T-helper 2 cell treated with Interferon-gamma antibody and Interleukin-4, amounts not matched to agents 5 μg/mL and 100 μg/mL, for 36 hours (primary cell): ENCODE results near the gene SMYD3.
"Not testable (repeated sequence)": the region's sequence is repeated elsewhere in the genome, so short reads cannot be mapped to it uniquely, and the experiment has no call there.

Source experiments
- DNase-seq: peaks from one replicate; pipeline ENCODE4 v3.0.0; 2021; ENCODE audit warnings: low spot score
- H3K27ac Mint-ChIP-seq: one replicate; pipeline ENCODE4 v1.8.0; 2021; ENCODE audit warnings: mild to moderate bottlenecking, mixed read lengths
- H3K27me3 Mint-ChIP-seq: one replicate; pipeline ENCODE4 v1.8.0; 2021; ENCODE audit warnings: low read depth, mixed read lengths
- H3K36me3 Mint-ChIP-seq: one replicate; pipeline ENCODE4 v1.8.0; 2021; ENCODE audit warnings: low read depth, mixed read lengths
- H3K4me1 Mint-ChIP-seq: one replicate; pipeline ENCODE4 v1.8.0; 2021; ENCODE audit warnings: low read depth, mixed read lengths
- H3K4me3 Mint-ChIP-seq: one replicate; pipeline ENCODE4 v1.8.0; 2022; ENCODE audit warnings: mild to moderate bottlenecking, moderate library complexity, mixed read lengths
- H3K9me3 Mint-ChIP-seq: one replicate; pipeline ENCODE4 v1.8.0; 2021; ENCODE audit warnings: mixed read lengths

Gene SMYD3

DNA sequence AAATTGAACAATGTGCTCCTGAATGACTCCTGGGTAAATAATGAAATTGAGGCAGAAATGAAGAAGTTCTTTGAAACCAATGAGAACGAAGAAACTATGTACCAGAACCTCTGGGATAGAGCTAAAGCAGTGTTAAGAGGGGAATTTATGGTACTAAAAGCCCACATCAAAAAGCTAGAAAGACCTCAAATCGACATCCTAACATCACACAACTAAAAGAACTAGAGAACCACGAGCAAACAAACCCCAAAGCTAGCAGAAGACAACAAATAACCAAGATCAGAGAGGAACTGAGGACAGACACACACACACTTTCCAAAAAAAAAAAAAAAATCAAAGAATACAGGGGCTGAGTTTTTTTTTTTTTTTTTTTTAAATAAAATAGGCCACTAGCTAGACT, 564.2 kb downstream of the SMYD3 start:
- Mint-ChIP-seq H3K4me3 (no peak overlapping the region), H3K27ac (no peak overlapping the region), H3K9me3 (peaks cover 13% of the 10 kb centered on the region), H3K4me1 (peaks cover 6% of the 10 kb centered on the region), H3K27me3 (no peaks in the 10 kb centered on the region), H3K36me3 (peaks cover 1% of the 10 kb centered on the region)
- DNase-seq = no peak

DNA sequence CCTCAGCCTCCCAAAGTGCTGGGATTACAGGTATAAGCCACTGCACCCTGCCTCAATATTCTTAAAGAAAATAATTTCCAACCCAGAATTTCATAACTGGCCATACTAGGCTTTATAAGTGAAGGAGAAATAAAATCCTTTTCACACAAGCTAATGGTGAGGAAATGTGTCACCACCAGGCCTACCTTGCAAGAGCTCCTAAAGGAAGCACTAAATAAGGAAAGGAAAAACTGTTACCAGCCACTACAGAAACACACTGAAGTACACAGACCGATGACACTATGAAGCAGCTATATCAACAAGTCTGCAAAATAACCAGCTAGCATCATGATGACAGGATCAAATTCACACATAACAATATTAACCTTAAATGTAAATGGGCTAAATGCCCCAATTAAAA, 565.3 kb downstream of the SMYD3 start:
- H3K9me3 Mint-ChIP-seq = peaks cover 13% of the 10 kb centered on the region
- DNase-seq, H3K4me3 Mint-ChIP-seq, H3K27me3 Mint-ChIP-seq, H3K27ac Mint-ChIP-seq, H3K4me1 Mint-ChIP-seq, H3K36me3 Mint-ChIP-seq: not testable (repeated sequence)

DNA sequence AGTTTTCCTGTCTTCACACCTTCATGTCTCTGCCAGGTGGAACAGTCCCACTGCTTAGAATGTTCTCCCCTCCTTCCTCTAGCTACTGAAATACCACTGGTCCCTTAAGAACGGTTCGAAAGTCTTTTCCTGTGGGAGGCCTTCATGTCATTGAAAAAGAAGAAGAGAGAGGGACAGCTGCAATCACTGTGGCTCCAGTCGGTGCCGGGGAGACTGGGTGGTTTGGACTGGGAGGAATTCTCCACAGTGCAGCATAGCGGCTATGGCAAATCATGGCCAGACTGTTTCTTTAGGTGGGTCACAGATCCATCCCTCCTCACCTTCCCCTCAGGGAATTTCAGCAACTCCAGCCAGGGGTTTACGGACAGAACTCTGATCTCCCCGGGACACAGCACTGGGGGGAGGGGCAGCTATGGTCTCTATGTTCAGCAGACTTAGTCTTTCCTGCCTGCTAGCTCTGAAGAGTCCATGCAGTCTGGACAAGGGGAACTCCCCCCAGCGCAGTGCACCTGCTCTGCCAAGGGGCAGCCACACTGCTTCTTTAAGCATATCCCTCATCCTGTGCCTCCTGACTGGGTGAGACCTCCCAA, 567.2 kb downstream of the SMYD3 start:
- no peak overlapping the region for H3K27ac Mint-ChIP-seq
- peaks cover 1% of the 10 kb centered on the region for H3K36me3 Mint-ChIP-seq
- peaks cover 6% of the 10 kb centered on the region for H3K4me1 Mint-ChIP-seq
- no peak overlapping the region for H3K4me3 Mint-ChIP-seq
- DNase-seq = no peak
- no peaks in the 10 kb centered on the region for H3K27me3 Mint-ChIP-seq
- peaks cover 4% of the 10 kb centered on the region for H3K9me3 Mint-ChIP-seq

DNA sequence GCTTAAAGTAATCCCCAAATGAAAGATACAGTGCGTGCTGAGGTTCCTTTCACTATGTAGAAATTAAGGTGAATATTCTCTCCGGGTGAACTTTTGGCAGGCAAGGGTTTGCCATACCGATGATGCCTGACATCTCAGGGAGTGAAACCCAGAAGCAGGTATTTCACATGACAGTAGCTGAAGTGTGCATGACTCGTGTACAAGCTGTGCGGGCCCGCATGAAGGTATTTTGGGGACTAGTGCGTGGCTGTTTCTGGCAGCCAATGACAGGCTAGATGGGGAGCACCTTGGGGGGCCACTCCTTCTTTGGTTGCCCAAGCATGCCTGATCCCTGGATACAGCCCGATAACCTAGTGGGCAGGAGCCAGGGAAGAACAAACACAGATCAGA, 569.0 kb downstream of the SMYD3 start:
- no peaks in the 10 kb centered on the region for H3K27me3 Mint-ChIP-seq
- H3K27ac Mint-ChIP-seq = no peak overlapping the region
- no peak for DNase-seq
- H3K4me3 Mint-ChIP-seq = no peak overlapping the region
- no peaks in the 10 kb centered on the region for H3K9me3 Mint-ChIP-seq
- H3K4me1 Mint-ChIP-seq = peaks cover 6% of the 10 kb centered on the region
- H3K36me3 Mint-ChIP-seq = peaks cover 1% of the 10 kb centered on the region

DNA sequence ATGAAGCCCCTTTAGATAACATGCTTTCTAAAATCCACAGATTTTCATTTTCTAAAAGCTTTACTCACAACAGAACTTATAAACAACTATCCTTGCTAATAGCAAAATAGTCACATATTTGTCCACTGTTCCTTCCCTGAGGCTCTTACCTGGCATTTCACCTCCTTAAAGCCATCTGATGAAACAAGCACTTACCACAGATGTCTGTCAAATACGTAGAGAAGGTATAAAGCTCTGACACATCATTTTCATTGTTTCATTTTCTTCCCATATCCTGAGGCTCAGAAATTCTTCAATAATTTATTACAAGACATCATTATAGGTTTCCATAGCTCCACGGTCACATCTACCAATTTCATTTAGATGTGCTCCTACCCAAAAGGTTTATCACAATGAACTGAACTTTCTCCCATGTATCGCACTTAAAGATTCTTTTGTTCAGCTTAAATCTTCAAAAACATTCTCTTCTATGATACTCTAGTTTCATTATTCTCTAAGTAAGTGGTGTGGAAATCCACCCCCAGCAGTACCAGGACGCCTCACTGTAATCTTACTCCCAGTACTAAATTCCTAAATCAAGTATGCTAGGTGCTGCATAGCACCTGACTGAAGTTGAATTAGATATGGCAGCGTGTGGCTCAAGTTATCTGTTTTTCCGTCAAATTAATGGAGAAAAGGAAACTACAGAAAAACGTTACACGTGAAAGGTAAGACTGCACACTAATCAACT, 569.6 kb downstream of the SMYD3 start:
- Mint-ChIP-seq H3K4me1 (peaks cover under 1% of the 10 kb centered on the region), H3K27me3 (no peaks in the 10 kb centered on the region), H3K36me3 (no peaks in the 10 kb centered on the region), H3K27ac (no peak overlapping the region), H3K9me3 (no peaks in the 10 kb centered on the region), H3K4me3 (no peak overlapping the region)
- DNase-seq = no peak

DNA sequence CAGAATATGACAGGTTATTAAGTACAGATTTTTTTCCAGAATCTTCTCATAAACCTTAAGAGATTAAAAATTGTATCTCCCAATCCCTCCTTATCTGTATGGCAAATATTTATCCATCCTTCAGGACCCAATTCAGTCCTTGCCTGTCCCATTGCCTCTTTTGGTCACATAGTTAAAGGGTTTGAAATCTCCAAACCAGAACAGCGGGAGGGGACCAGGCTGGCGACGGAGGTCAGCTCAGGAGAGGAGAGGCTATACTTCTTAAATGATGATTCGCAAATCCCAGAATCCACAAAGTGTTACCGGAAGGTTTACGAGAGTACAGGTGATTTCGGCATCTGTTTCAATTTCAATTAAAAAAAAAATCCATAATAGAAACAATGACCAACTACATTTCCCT, 572.7 kb downstream of the SMYD3 start:
- no peaks in the 10 kb centered on the region for H3K36me3 Mint-ChIP-seq
- H3K27ac Mint-ChIP-seq = no peak overlapping the region
- H3K4me3 Mint-ChIP-seq = no peak overlapping the region
- H3K4me1 Mint-ChIP-seq = no peaks in the 10 kb centered on the region
- H3K27me3 Mint-ChIP-seq = no peaks in the 10 kb centered on the region
- H3K9me3 Mint-ChIP-seq = no peaks in the 10 kb centered on the region
- no peak for DNase-seq

DNA sequence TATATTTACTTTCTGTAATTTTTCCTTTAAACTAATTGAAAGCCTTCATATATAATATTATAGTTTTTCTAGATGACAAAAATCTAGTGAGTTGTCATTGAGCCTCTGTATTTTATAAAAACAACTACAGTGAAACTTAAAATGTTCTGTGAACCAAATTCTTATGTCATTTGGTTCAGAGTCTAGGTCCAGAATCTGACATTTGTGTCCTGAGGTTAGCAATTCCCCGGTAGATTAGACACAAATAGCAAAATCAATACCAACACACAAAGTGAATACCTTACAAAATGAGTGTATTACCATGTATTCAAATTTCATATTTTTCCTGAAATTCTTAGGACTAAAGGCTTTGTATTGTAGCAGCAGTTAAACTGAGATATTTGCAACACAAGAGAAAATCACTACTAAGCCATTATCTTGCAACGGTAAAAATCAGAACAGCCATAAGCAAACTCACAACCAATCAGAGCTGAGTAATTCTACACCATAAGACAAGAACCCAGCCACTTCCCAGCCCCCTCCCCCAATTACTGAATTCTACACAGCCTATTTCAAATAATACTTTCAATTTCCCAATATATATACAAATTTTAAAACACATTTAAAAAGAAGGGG, 573.5 kb downstream of the SMYD3 start:
- Mint-ChIP-seq H3K27me3 (no peaks in the 10 kb centered on the region), H3K4me1 (no peaks in the 10 kb centered on the region), H3K4me3 (no peak overlapping the region), H3K9me3 (no peaks in the 10 kb centered on the region), H3K27ac (no peak overlapping the region), H3K36me3 (no peaks in the 10 kb centered on the region)
- DNase-seq = no peak

DNA sequence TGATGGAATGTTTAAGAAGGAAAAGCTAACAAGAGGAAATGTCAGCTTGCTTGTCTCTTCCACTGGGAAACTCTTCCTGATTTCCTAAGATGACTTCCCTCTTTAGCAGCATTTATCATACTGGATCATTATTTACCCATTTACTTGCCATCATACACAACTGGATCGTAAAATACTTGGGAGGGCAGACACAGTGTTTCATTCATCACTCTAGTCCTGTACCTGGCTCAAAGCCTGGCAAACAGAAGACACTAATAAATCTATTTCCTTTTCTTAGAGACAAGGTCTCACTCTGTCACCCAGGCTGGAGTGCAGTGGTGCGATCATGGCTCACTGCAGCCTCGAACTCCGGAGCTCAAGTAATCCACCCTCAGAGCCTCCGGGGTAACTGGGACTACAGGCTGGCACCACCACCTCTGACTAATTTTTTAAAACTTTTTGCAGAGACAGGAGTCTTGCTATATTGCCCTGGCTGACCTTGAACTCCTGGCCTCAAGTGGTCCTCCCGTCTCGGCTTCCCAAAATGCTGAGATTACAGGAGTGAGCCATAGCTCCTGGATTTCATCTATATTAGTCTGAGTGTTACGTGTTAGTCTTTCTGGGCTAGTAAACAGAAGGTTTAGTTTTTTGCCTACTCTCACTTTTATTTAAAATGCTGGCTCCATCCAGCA, 574.6 kb downstream of the SMYD3 start:
- DNase-seq = no peak
- no peaks in the 10 kb centered on the region for H3K4me1 Mint-ChIP-seq
- H3K4me3 Mint-ChIP-seq = no peak overlapping the region
- H3K36me3 Mint-ChIP-seq = no peaks in the 10 kb centered on the region
- H3K27me3 Mint-ChIP-seq = no peaks in the 10 kb centered on the region
- H3K27ac Mint-ChIP-seq = no peak overlapping the region
- H3K9me3 Mint-ChIP-seq = no peaks in the 10 kb centered on the region

DNA sequence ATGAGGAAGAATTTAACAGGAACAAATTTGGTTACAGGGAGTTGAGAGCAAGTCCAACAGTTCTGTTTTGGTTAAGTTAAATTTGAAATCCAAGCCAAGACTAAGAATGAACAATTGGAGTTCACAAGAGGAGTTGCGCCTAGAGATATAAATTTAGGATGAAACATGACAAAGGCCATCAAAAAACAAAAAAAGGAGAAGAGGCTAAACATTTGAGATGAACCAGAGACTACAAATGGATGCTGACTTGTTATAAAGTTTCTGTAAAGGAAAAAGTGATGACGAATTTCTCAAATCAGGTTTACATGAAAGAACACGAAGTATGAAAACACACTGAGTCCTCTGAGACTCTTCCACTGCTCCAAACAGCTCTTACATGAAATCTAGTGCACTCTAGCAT, 575.6 kb downstream of the SMYD3 start:
- H3K27me3 Mint-ChIP-seq = no peaks in the 10 kb centered on the region
- H3K9me3 Mint-ChIP-seq = no peaks in the 10 kb centered on the region
- no peaks in the 10 kb centered on the region for H3K36me3 Mint-ChIP-seq
- no peaks in the 10 kb centered on the region for H3K4me1 Mint-ChIP-seq
- H3K4me3 Mint-ChIP-seq = no peak overlapping the region
- no peak overlapping the region for H3K27ac Mint-ChIP-seq
- DNase-seq = no peak

DNA sequence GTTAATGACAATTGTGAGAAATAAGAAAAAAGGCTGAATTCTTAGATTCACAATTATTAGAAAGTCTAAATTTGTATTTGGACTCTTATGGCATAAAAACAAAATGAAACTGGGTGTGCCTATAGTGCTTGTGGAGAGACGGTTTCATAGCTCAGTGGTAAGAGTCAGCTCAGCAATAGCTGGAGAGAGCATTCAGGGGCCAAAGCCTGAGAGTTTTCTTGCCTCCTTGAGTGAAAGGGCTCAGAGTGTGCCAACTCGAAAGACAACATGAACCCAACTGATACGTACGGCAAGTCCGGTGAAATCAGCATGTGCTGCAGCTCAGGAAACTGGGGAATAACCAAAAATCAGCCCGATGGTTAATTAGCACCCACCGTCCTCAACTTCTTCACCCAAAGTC, 577.9 kb downstream of the SMYD3 start:
- no peaks in the 10 kb centered on the region for H3K36me3 Mint-ChIP-seq
- H3K9me3 Mint-ChIP-seq = no peaks in the 10 kb centered on the region
- H3K4me1 Mint-ChIP-seq = no peaks in the 10 kb centered on the region
- DNase-seq = no peak
- H3K27me3 Mint-ChIP-seq = no peaks in the 10 kb centered on the region
- no peak overlapping the region for H3K27ac Mint-ChIP-seq
- no peak overlapping the region for H3K4me3 Mint-ChIP-seq

DNA sequence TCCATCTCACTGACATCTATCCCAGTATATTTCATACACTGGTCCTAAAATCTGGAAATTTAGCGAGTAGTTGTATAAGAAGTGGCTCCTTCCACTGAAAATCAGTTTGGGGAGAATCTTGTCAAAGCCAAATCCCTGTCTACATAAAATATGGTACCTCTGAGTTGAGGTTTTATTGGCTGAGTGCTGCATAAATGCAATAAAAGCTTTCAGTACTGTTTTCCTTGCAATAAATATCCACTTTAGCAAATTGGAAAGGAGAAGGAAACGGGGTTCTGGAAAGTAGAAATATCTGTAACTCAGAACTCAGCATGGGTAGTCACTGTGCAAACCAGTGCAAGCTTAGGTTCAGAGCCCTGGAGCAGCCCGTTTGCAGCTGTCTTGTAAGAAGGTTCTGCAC, 580.2 kb downstream of the SMYD3 start:
- Mint-ChIP-seq H3K4me3 (no peak overlapping the region), H3K27ac (no peak overlapping the region), H3K4me1 (no peaks in the 10 kb centered on the region), H3K27me3 (no peaks in the 10 kb centered on the region), H3K9me3 (no peaks in the 10 kb centered on the region), H3K36me3 (no peaks in the 10 kb centered on the region)
- no peak for DNase-seq

DNA sequence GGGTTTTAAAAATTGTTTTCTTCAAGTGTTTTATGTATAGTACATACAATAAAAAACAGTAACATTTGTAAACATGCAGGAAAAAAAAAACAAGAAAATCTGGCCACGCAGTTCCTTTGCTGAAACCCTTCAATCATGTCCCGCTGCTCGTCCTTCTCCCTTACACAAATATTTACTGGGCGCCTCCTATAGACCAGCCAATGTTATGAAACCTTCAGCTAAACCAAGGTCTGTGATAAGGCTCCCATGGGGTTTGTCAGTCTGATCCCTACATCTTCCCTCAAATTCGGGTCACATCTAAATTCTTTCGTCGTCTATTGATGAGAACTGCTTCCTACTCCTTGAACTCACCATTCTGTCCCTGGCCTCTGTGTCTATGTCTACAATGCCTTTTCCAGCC, 583.9 kb downstream of the SMYD3 start:
- H3K36me3 Mint-ChIP-seq = no peaks in the 10 kb centered on the region
- no peaks in the 10 kb centered on the region for H3K9me3 Mint-ChIP-seq
- H3K27ac Mint-ChIP-seq = no peak overlapping the region
- DNase-seq = no peak
- no peak overlapping the region for H3K4me3 Mint-ChIP-seq
- no peaks in the 10 kb centered on the region for H3K27me3 Mint-ChIP-seq
- no peaks in the 10 kb centered on the region for H3K4me1 Mint-ChIP-seq

DNA sequence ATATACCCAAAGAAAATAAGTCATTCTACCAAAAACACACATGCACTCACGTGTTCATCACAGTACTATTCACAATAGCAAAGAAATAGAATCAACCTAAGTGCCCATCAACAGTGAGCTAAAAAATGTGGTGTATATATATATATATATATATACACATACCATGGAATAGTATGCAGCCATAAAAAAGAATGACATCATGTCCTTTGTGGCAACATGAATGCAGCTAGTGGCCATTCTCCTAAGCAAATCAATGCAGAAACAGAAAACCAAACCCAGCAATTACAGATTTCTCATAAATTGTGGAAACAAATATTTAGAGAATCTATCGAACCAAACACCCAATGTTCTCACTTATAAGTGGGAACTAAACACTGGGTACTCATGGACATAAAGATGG, 585.7 kb downstream of the SMYD3 start:
- Mint-ChIP-seq H3K27me3 (no peaks in the 10 kb centered on the region), H3K9me3 (no peaks in the 10 kb centered on the region), H3K4me1 (no peaks in the 10 kb centered on the region), H3K27ac (no peak overlapping the region), H3K36me3 (no peaks in the 10 kb centered on the region), H3K4me3 (no peak overlapping the region)
- DNase-seq = no peak

DNA sequence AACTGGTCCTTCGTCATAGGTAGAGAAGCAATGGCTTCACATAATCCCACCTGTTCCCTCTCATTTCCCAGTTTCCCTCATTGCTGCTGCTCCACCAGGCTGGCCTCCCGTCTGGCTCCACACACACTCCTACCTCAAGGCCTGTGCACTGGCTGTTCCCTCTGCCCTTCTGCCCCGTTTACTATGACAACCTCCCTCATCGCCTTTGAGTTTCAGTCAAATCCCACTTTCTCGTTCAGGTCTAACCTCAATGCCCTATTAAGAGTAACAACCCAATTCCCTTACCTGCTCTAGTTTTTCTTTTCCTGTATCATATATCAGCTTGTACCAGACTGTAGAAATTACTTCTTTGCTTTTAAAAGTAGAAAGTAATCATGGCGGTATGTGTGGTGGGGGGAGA, 589.7 kb downstream of the SMYD3 start:
- Mint-ChIP-seq H3K27ac (no peak overlapping the region), H3K4me3 (no peak overlapping the region), H3K4me1 (no peaks in the 10 kb centered on the region), H3K27me3 (no peaks in the 10 kb centered on the region), H3K9me3 (peaks cover 5% of the 10 kb centered on the region), H3K36me3 (no peaks in the 10 kb centered on the region)
- no peak for DNase-seq
